K562 (cell line): Measurements from ENCODE around the gene ELMO3. TPM values are rescaled to one million over a fixed set of nuclear protein-coding genes. Genes with fewer than 3 reads are reported as not detected.
A peak's percentile ranks its signal among the peaks of the same experiment; 100 is the strongest.

Source experiments
- ARID1B ChIP-seq: fragments of 450-650 bp; IDR thresholded peaks from 2 replicates; pipeline ENCODE4 v1.6.1; 2016; ENCODE audit warnings: antibody characterized with exemption, mild to moderate bottlenecking, inconsistent platforms
- CBFA2T2 ChIP-seq: fragments of 450-650 bp; conservative IDR thresholded peaks from 2 replicates; pipeline ENCODE4 v1.6.1; 2017; ENCODE audit warnings: mild to moderate bottlenecking
- HDAC3 ChIP-seq: fragments of 450-650 bp; IDR thresholded peaks from 2 replicates; pipeline ENCODE4 v1.6.1; 2018; ENCODE audit warnings: borderline replicate concordance, mild to moderate bottlenecking, moderate library complexity; ENCODE audit not compliant: partially characterized antibody
- JUND ChIP-seq, 2 experiments: IDR thresholded peaks; 2 replicates in 1 of 2; 3 replicates in 1 of 2; pipeline ENCODE4 v1.6.1; 2011; ENCODE audit warnings: borderline replicate concordance in 2 of 2, low read depth in 2 of 2, low read length in 2 of 2, improper control_type of control experiment in 1 of 2, missing biosample characterization in 1 of 2, missing genetic modification characterization in 1 of 2, missing genetic modification reagents in 1 of 2
- POLR2A ChIP-seq: fragments of 450-650 bp; conservative IDR thresholded peaks from 2 replicates; pipeline ENCODE4 v1.6.1; 2016
- POLR2AphosphoS5 ChIP-seq: IDR thresholded peaks from 2 replicates; pipeline ENCODE4 v1.6.1; 2011; ENCODE audit warnings: mild to moderate bottlenecking, low read depth, low read length, moderate library complexity; ENCODE audit not compliant: control insufficient read depth, insufficient read depth
- TBP ChIP-seq: optimal IDR thresholded peaks from 2 replicates; pipeline ENCODE3; 2011; ENCODE audit warnings: low read depth, low read length, improper control_type of control experiment
- USF1 ChIP-seq: sonication (generic); formaldehyde crosslinking; IDR thresholded peaks from 2 replicates; pipeline ENCODE4 v1.9.0; 2022; ENCODE audit warnings: mild to moderate bottlenecking, missing genetic modification reagents
- ZNF407 ChIP-seq: fragments of 450-650 bp; IDR thresholded peaks from 2 replicates; pipeline ENCODE4 v1.6.1; 2016; ENCODE audit warnings: low read depth
- polyA plus RNA-seq, 8 experiments: library from polyadenylated mRNA; depleted of rRNA in 4 of 8; stranded (reverse) in 5 of 8; unstranded in 3 of 8; fragments of >200 nt; fragmentation: Nextera tagmentation in 2 of 8; fragmentation: Illumina TruSeq in 1 of 8; extraction: Ambion mirVana in 2 of 8; extraction: Trizol in 1 of 8; gene quantifications; 2 replicates each; pipeline versions ENCODE4 v1.2.1 to v1.2.3, GENCODE V29; 2011 to 2014; ENCODE audit warnings: inconsistent platforms in 1 of 8, missing spikeins in 1 of 8
- total RNA-seq, 7 experiments: library from RNA; depleted of rRNA in 6 of 7; stranded (reverse); fragments of >200 nt in 6 of 7; fragmentation: Illumina TruSeq in 2 of 7; extraction: Trizol in 2 of 7; gene quantifications; 2 replicates each; pipeline versions ENCODE4 v1.2.1 to v1.2.3, GENCODE V29; 2011 to 2021; ENCODE audit warnings: low replicate concordance in 1 of 7
- TF ChIP-seq, protein P1 (sequence below), 2 experiments: fragments of 450-650 bp in 1 of 2; sonication (generic) in 1 of 2; formaldehyde crosslinking in 1 of 2; IDR thresholded peaks in 1 of 2; conservative IDR thresholded peaks in 1 of 2; 2 replicates each; pipeline versions ENCODE4 v1.6.1 to v1.8.1; 2016 to 2023; ENCODE audit warnings: mild to moderate bottlenecking in 2 of 2, moderate library complexity in 2 of 2, inconsistent platforms in 1 of 2, missing genetic modification reagents in 1 of 2
- TF ChIP-seq, protein P2 (sequence below): IDR thresholded peaks from 2 replicates; pipeline ENCODE4 v1.6.1; 2011; ENCODE audit warnings: borderline replicate concordance, low read depth, mild to moderate bottlenecking, moderate library complexity, low read length; ENCODE audit not compliant: insufficient read depth, poor library complexity, severe bottlenecking

The ELMO3 gene
- total and polyA plus RNA-seq, 9 of the 15 experiments (the other 6 are each of a cell fraction or from before 2014, with no cell fraction given) = 0.04 to 5.1 (median 1.5) TPM

- no peak for TF ChIP-seq ZNF407
- TF ChIP-seq ARID1B = peak; percentile 14; the same call in 1 of the 2 replicates
- peak; percentile 61 for TF ChIP-seq POLR2AphosphoS5
- no peak for TF ChIP-seq CBFA2T2
- no peak for TF ChIP-seq POLR2A
- TF ChIP-seq TBP = peak; percentile 42
- TF ChIP-seq, protein P1, sequence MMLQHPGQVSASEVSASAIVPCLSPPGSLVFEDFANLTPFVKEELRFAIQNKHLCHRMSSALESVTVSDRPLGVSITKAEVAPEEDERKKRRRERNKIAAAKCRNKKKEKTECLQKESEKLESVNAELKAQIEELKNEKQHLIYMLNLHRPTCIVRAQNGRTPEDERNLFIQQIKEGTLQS (IDR thresholded peaks at IDR 0.05) = peak; percentile 80
- TF ChIP-seq, protein P1 (CRISPR knock-in tag; conservative IDR thresholded peaks at IDR 0.05) = no peak
- TF ChIP-seq HDAC3 = no peak
- TF ChIP-seq, protein P2, sequence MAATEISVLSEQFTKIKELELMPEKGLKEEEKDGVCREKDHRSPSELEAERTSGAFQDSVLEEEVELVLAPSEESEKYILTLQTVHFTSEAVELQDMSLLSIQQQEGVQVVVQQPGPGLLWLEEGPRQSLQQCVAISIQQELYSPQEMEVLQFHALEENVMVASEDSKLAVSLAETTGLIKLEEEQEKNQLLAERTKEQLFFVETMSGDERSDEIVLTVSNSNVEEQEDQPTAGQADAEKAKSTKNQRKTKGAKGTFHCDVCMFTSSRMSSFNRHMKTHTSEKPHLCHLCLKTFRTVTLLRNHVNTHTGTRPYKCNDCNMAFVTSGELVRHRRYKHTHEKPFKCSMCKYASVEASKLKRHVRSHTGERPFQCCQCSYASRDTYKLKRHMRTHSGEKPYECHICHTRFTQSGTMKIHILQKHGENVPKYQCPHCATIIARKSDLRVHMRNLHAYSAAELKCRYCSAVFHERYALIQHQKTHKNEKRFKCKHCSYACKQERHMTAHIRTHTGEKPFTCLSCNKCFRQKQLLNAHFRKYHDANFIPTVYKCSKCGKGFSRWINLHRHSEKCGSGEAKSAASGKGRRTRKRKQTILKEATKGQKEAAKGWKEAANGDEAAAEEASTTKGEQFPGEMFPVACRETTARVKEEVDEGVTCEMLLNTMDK = peak; percentile 58
- TF ChIP-seq JUND (IDR thresholded peaks at IDR 0.05; ENCODE audit: borderline replicate concordance, low read depth, low read length) = peak; percentile 85
- peak; percentile 79; the same call in 1 of the 3 replicates for TF ChIP-seq JUND (tag; IDR thresholded peaks at IDR 0.05; ENCODE audit: borderline replicate concordance, low read depth, low read length)
- 0 out of 2 replicates have a peak, but pooled peaks have one; percentile 8 for TF ChIP-seq USF1 (CRISPR knock-in tag)
Observed at GRCh38 chr16:67244387-67245185, 45.7 kb downstream of the ELMO3 start (continued).
